Umbilical cord (tissue), 2 donors: Measurements from ENCODE around the gene RGMA. TPM values are rescaled to one million over a fixed set of nuclear protein-coding genes. Genes with fewer than 3 reads are reported as not detected.
"Not testable (repeated sequence)": the region's sequence is repeated elsewhere in the genome, so short reads cannot be mapped to it uniquely, and the experiment has no call there.

Source experiments
- DNase-seq: peaks from one replicate; pipeline ENCODE4 v3.0.0-alpha.2; 2015; ENCODE audit warnings: low spot score
- total RNA-seq: library from RNA; depleted of rRNA; stranded (reverse); fragments of >200 nt; gene quantifications from one replicate; pipeline ENCODE4 v1.2.3, GENCODE V29; 2014; ENCODE audit warnings: low replicate concordance; ENCODE audit not compliant: insufficient read depth

The RGMA gene
- total RNA-seq, 1 donor from 2014 or later, result 0.48 TPM

DNA sequence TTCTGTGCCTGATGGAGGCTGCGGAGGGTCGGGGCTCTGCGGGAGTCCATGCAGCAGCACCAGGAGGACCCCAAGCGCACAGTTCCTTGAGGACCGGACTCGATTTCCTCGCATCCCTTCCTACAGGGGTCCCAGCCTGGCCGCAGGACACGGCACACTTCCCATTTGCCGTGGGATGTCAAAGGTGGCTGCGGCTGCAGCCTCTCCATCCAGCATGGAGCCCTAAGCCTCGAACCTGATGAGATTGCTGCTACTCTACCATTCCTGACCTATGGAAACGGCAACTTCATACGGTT lies 40.6 kb downstream of the RGMA start:
- DNase-seq, result no peak

DNA sequence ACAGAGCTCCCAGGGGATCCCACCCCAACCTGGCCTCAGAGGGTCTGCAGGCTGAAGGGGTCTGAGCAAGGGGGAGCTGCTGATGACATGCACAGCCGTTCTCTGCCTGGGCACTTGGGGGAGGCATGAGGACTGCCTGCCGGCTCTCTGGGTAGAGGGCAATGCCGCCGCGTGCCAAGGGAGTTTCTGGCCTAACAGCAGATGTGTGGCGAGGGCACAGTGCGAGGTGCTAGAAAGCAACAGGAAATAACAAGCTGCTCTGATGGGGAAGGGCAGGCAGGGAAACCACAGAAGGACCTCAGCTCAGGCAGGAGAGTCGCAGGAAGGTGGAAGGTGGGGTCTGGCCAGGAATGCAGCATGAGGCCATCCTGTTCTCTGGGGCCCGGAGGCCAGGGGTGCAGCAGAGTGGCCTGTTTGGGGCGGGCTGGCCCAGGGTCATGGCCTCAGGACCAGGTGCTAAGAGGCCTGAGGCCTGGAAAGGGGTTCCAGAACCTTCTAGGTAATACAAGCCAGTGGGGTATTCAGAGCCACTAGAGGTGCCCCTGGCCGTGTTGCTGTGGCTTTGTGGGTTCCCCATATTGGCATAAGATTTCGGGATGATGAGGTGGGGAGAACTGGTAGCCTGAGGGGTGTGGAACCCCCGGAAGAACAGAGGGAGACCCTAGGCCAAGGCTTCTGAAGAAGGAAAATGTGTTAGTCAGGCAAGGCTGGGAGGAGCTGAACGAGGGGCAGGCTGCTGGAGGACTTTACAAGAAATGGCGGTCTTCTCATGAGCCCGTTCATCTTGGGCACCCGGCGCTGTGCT lies 41.2 kb downstream of the RGMA start:
- no peak for DNase-seq

DNA sequence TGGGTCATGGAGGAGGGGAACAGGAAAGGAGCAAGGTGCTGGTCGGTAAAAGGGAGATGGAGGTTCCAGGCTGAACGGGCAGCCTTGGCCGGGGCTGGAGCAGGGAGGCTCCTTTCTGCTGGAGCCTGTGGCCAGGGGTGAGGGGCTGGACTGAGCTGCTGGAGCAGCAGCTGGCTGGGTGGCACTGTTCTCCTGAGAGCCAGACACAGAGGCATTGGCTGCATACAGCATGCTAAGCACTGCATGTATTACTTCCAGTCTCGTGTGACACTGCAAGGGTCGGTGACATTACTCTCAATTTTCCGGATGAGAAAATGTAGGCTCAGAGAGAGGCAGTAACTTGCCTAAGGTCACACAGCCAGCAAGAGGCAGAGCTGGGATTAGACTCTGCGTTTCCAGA lies 42.3 kb downstream of the RGMA start:
- DNase-seq, result no peak

DNA sequence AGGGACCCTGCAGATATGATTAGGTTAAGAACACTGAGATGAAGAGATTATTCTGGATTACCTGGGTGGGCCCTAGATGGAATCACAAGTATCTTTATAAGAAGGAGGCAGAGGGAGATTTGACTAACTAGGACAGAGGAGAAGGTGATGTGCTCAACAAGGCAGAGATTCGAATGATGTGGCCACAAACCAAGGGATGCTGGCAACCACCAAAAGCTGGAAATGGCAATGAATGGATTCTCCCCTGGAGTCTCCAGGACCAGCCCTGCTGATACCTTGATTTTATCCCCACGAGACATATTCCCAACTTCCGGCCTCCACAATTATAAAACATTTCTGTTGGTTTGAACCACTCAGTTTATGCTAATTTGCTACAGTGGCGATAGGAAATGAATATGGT lies 42.9 kb downstream of the RGMA start:
- DNase-seq, result no peak

DNA sequence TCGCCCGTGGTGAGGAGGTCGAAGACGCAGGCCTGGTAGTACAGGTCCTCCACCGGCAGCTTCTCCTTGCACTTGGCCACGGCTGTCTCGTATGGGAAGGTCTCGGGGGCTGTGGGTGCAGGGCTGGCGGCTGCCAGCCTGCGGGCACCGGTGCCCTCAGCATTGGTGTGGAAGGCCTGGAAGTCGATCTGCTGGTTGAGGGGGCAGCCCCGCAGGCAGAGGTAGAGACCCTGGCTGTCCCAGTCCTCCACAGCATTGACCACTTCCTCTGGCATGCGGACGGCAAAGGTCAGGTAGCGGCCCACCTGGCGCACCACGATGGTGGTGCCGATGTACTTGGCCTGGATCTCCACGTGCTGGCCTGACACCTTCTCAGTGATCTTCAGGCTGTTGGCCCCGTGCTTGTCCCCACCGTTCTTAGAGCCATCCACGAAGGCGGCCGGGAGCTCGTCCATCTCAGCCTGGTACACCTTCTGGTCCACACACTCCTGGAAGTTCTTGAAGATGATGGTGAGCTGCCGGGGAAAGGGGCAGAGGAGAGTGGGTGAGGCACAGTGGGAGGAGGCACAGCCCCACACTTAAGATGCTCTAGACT lies 43.7 kb downstream of the RGMA start:
- no peak for DNase-seq

DNA sequence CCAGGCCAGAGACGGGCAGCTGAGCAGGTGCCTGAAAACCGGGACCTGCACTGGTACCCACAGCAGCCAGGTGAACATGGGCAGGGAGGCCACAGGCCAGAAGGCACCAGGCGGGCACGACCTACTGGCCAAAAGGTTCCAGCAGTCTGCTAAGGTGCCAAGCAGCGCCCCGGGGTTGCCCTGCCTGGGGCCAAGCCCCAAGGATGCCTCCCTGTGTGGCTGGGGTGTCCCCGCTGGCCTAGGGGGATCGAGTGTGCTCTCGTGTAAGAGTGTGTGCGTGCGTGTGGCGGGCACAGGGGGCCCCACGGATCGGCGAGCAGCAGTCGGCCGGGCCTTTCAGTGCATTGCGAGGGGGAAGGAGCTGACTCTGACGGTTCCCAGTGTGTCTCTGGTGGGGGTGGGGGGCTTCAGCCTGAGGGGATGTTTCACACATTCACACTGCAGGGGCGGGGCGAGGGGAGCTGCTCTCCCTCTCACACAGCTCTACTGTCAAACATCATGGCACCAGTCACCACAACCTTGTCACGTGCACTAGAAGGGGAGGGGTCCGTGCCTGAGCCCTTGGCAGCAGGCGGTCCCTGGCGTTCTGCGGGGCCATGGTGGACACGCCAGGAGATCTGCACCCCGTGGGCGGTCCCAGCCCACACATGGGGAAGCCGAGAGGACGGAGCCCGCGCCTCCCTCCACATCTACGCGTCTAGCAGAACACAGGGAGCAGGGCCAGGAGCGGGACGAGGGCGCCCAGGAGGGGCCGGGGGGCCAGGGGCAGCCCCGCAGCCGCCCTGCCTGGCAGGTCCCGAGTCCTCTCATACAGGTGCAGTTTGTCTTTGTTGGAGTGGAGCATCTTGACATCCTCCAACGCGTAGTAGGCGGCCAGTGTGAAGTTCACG lies 44.5 kb downstream of the RGMA start:
- DNase-seq, result no peak

DNA sequence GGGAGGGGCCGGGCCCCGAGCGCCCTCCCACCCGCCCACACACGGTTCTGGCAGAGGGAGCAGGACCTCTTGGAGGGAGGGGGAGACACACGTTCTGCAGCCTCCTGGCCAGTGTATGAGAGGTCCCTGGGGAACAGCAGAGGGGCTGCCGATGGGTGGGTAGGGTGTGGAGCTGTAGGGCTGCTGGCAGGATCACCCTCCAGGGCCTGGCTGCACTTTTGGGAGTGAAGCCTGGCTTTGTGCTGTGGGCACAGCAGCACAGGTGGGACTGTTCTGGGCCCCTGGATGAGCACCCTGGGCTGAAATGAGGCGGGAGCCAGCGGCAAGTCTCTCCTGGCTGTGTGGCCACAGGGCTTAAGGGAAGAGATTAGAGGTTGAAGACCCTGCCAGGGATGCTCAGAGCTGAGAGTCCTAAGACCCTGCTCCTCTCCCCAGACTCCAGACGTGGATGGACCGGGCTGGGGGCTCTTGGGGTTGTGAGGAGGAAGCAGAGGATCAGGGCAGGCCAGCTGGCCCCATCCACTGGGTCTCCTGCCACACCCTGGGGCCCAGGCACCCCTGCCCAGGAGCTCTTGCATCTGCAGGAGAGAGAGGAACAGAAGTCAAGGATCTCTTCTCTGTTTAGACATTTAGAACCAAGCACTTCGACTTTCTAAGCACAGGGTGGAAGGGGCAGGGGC lies 45.2 kb downstream of the RGMA start:
- no peak for DNase-seq

DNA sequence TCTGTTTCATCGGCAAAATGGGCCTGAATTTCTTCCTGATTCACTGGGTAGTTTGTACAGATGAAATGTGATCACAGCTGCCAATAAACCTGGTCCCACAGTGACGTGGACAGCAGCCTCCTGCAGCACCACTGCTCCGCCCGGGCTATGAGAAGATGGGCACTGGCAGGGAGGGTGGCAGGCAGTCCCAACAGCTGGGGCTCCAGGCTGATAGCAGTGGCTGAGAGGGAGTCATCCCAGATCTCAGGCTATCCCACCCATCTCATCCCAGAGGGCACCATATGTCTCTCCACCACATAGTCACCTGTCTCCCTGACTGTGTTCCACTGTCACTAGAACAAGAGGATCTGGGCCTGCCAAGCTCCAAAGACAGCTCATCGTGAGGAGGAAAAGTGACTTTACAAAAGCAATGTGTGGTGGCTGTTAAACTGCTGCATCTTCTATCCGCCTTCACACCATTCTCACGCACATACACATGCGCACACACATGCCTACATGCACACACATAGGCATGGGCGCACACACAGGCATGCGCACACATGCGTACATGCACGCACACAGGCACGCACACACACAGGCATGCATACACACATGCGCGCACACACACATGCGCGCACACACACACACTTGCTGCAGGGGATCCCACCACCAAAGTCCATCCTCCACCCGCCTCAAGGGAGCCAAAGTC lies 46.2 kb downstream of the RGMA start:
- no peak for DNase-seq

DNA sequence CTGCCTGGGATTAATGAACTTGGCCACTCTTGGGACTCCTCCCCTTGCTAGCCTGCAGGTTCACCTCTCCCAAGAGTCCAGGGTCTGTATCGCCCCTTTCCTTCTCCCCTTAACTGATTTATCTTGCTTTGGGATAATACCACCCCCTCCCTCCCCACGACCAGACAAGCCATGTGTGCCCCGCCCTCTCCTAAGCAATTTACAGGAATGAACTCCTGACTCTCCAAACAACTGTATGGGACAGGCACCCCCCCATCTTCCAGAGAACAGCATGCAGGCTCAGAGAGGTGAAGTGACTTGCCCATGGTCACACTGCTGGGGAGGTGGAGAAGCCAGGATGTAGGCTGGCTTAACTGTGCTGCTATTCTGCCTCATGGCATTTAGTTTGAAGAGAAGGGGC lies 46.8 kb downstream of the RGMA start:
- DNase-seq, result no peak

DNA sequence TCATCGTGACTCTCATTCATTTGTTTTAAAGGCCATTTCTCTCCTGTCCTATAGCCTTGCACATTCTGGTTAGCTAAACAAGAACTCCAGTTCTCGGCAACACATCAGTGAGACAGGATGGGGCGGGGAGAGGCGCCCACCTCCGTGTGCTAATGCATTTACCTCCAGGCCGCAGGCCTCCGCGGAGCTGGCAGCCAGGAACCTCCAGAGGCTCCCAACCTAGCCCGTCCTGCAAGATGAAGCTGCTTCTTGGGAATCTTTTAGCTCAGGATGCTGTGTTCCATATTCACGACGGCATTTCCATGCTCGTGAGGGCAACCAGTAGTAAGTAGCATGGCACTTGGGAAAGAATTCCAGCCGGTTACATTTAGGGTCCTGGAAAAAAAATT lies 47.9 kb downstream of the RGMA start:
- no peak for DNase-seq

DNA sequence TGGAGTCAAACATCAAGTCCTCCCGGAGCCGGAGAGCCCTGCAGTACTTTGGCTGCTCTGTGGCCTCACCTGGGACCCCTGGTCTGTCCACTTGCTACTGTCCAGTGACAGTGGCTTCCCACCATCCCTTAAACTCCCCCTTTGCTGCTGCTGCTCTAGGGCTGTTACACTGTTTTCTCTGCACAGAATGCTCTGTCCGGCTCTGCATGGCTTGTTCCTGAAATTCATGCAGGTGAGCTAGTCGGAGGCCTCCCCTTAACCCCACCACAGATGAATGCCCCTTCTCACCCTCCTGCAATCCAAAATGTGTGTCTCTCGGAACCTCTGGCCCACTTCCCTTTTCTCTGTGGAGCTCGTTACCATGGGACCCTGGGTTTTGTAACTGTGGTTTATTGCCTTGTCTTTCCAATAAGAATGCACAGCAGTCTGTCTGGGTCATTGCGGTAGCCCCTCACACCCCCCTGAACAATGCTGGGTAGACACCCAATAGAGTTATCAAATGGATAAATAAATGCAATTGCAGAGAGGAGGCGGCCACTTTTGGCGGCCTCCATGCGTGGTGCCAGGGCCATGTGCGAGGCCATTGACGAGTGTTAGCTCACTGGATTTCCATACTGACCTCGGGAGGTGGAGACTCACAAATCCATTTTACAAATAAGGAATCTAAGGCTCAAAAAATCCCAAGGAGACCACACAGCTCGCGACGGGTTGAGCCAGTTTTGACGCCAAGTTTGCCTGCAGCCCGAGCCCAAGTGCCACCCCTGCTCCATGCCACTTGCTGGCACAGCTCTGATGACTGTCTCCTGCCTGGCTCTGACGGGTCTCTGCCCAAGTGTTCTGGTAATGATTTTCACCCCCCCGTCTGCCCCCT lies 48.5 kb downstream of the RGMA start:
- no peak for DNase-seq

DNA sequence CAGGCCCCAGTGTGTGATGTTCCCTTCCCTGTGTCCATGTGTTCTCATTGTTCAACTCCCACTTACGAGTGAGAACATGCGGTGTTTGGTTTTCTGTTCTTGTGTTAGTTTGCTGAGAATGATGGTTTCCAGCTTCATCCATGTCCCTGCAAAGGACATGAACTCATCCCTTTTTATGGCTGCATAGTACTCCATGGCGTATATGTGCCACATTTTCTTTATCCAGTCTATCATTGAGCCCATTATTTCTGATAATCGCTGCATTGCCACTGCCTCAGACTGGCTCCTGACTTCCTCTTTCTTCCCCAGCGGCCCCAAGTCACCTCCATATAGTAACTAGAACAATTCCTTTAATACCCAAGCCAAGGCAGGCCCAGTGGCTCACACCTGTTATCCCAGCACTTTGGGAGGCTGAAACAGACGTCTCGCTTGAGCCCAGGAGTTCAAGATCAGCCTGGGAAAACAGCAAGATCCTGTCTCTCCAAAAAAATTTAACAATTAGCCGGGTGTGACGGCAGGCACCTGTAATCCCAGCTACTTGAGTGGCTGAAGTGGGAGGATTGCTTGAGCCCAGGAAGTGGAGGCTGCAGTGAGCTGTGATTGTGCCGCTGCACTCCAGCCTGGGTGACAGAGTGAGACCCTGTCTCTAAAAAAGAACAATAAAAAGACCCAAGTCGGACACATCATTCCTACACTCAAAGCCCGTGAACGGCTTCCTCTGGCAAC lies 49.3 kb downstream of the RGMA start:
- DNase-seq, result not testable (repeated sequence)

DNA sequence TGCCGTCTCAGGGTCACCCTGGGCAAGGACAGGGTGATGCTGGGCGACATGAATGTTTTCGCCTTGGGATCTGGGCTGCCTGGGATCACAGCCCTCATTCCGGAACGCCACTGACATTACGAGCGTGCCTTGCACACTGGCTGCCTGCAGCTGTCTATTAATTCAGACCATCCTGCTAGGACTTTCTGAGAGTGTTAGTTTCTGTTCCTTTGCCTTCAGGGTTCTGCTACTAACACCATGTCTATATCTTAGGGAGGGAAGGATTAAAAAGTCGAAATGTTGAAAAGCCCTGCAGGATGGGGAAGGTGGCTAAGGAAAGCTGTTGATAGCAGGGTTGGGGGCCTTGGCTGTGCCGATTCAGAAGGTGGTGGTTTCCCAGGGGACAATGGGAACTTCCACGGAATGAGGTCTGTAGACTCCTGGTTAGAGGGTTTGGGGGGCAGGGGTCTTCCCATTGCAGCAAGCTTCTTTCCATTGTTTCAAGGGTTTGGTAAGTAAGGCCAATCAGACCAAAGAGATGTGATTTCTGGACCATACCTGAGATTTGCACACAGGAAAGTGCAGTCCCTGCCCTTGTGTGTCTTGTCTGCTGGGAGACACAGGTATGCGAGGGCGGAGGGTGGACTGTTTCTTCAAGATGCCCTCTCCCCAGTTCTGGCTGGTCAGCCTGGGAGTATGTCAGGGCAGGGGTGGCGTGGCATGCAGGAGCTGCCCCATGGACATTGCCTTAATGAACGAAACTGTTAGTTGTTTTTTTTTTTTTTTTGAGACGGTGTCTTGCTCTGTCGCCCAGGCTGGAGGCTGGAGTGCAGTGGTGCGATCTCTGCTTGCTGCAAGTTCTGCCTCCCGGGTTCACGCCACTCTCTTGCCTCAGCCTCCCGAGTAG lies 50.9 kb downstream of the RGMA start:
- DNase-seq, result no peak

DNA sequence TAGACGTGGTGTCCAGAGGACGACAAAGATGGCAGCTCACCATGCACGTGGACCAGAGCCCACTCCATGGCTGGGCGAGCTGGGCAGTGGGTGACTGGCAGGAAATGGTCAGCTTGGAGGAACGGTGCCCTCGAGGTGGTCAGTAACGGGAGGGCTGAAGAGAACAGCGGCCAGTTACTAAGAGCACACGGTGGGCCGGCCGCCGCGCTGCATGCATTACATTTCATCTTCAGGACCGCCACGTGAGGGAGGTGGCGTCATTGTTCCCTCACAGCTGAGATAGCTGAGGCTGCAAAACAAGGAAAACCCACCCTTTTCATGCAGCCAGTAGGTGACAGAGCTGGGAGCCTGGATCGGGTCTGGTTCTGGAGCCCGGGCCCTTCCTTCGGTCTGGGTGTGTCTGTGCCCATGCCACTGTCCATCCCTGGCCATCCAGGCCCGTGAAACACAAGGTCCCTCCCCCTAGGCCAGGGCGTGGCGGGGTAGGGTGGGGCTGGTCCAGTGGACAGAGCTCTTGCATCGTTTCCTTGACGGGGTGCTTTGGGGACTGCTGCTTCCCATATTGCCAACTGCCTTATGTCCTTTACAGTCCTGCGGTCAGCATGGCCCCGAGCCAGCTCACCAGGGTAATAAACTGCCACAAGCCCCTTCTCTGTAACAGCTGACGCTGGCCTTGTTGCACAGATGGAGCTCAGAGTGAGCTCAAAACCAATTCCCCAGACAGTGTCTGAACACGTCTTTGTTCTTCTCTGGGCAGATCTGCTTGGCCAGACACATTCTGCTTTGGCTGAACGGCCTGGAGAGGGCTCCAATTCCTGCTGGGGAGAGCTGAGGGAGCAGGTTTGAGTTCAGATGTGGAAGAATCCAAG lies 51.8 kb downstream of the RGMA start:
- DNase-seq, result peak; percentile 68

DNA sequence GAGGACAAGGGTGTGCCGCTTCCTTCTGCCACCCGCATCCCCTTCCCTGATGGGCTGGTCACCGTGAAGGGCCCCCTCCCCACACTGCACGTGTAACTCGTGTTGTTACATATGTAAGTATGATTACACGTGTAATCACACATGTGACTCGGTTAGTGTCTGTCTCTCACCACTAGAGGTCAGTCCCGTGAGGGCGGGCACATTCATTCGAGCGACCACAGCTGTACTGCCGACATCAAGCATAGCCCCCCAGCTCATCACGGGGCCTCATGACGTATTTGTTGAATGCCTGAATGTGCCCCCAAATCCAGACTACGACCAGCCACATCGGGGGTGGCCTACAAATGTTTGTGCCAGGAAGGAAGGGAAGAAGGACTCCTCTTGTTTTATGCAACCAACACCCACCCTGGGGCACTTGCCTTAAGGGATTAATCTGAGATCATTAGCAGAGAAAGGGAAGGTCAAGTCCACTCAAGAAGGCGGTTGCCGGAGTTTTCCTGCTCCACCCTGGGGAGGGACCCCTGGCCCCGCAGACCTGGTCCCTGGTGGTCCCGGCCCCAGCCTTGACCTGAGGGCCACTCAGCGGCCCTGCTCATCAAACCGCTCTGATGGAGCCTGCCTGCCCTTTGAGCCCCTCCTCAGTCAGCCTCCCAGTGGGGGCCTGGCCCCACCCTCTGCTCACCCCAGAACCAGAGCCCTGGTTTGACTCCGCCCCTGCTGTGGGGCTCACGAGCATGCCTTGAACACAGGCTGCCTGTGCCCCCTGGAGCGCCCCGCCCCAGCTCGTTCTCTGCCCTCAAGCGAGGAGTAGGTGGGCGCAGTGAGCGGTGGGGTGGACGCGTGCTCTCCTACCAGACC lies 52.8 kb downstream of the RGMA start:
- peak; percentile 14 for DNase-seq

DNA sequence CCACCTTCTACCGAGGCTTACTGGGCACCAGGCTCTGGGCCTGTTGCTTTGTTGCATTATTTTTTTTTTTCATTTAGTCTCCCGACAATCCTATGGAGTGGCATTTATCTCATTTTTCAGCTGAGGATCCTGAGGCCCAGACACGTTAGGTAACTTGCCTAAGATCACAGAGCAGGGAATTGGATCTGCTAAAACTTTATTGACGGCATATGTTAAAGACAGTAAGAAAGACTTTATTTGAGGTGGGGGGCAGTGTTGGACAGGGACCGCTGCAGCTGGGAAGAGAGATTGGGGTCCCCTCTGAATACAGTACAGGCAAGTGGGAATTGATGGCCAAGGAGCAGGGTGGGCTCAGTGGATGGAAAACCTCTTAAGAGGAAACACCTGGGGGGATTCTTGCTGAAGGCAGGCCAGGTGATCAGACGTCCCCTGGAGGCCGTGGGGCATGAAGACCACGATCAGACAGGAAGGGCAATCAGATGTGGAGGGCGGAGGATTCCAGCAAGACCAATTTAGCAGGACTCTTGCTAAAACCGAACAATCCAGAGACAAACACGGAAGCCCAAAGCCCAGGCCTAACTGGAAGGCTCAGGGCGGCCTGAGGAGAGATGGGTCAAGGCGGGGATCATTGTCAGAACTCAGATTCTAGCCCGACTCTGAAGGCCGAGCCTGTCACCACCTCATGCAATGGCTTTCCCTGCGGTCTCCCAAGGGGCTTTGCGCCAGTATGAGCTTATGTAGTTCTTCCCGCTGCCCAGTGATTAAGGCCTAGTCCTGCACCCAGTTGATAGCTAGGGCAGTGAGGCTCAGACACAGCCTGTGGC lies 53.7 kb downstream of the RGMA start:
- DNase-seq, result no peak
